ENCODE results near the gene OTOGL.

The OTOGL gene

DNA sequence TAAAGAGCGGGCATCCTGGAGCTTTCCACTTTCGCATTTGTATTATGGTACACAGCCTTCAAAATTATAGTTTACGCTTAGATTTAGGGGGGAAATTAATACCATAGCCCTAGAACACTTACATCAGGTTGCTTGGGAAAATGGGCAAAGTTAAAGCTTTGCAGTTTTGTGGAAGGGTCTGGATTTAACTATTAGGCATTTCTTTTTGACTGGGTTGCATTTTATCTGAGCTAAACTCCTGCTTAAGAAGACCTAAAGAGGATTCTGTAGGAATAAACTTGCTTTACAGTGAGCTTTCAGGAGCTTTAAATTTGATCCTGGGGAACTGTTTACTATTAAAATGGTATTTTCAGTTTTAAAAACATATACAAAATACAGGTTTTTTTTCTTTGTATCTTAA is 301.9 kb downstream of the OTOGL start:
- no peak for DNase-seq

DNA sequence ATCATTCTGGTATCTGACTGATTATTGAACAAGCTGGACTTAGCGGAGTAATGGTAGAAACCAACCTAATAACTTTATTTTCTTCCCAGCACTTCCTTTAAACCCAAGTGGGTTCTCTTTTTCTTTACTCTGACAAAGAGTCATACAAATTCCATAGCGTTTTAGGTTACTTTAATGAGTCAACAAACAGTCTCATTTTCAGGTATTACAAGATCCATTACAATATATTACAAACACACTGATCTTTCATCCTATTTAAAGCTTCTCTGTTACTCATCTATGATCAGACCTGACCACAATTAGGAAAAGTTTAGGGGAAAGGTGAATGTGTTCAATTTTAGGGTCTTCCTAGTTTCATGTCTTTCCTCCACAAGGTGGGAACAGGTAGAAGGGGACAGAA is 305.3 kb downstream of the OTOGL start:
- no peak for DNase-seq

DNA sequence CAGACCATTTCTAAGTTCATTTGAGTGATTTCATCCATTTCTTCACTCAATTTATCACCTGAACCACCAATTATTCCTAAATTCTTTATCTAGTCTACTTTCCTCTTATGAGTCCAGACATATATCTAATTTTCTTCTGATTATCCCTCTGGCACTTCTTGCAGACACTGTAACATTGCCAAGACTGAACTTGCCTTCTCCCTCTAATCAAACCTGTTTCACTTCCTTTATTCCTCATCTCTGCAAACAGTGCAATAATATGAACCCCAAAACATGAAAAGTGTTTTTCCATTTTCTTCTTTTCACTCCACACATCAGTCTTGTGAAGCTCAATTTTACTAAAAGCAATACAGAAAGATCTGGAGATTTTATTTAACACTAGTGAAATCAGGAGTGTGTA is 306.9 kb downstream of the OTOGL start:
- no peak for DNase-seq

DNA sequence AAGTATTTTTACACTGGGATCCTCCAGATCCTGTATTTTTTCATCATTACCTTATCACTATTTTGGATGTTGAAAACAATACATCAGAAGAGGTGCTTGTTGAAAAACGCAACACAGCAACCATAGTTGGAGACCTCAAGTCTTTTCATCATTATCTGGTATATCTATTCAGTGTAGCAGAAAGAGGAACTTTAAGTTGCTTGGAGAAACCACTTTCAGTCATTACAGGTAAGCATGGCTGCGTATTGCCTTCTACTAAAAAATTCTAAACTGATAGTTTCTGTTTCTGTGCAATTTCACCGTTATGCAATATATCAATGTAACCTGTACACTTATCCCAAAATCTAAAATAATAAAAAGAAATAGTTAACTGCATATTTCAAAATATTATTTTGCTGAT is 312.4 kb downstream of the OTOGL start:
- DNase-seq: no peak

DNA sequence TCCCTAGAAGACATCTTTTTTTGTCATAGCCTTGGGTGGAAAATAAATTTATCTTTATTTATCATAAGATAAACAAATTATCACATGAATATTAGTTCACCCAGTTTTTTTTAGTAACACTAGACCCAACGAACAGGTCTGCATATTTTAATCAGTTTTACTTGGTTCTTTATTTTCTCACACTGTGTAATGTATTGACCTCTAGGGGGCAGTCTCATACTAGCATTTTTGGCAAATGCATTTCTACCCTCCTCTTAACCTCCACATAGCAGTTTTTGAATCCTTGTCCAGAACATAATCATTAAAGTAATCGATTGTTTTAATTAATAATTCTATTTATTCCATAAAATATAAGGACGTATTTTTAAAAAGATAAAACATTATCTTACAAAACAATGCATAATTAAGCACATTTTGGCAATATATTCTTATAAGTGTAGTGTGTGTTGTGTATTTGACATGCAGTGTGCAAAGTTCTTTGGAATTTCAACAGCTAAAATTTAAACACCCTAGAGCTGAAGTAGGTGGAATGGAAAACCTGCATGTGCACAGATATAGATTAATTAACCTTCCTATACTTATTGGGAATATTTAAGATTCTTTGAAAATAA is 313.1 kb downstream of the OTOGL start:
- peak; percentile 51 for DNase-seq

DNA sequence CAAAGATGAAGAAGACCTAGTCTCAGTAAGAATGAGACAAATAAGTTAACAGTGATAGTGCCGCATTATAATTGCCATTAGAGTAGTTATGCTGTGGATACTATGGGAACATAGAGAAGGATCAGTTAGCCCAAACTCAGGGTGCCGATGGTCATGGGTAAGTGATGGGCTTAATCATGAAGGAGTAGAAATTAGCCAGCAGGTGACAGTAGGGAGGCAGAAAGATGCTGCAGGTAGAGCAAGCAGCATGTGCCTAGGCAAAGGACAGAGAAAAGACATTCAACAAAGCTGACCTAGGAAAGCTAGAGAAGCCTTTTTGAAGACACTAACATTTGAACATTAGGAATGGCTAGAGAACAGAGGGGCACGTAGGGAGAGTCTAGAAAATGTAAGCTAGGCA is 314.1 kb downstream of the OTOGL start:
- DNase-seq: no peak

DNA sequence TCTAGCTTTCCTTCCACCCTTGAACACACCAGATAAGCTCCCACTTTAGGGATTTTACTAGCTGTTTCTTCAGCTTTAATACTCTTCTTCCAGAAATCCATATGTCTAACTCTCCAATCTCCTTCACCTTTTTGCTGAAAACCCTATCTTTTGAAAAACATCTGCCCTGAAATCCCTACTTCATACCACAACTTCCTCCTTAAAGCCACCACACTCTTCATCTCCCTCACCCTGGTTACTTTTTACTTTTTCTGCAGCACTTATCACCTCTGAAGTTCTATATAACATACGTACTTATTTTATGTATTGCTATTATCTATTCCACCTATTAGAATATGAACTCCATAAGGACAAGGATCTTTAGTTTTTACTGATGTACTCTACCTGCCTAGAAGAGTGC is 316.1 kb downstream of the OTOGL start:
- DNase-seq: no peak

DNA sequence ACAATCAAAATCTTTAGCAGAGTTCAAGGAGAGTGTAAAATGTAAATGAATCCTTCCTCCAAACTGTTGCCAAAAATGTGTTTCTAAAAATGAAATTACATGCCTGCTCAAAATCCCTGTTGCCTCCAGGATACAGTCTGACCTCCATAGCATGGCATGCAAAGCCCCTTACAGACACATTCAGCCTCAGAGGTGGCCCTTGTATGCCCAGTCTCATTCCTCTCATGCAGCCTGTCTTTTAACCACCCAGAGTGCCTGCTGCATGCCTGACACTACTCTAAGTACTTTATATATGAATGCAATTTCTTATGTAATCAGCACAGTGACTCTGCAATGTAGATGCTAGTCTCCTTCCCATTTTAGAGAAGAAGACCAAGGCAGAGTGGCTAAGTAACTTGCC is 320.3 kb downstream of the OTOGL start:
- DNase-seq: no peak

DNA sequence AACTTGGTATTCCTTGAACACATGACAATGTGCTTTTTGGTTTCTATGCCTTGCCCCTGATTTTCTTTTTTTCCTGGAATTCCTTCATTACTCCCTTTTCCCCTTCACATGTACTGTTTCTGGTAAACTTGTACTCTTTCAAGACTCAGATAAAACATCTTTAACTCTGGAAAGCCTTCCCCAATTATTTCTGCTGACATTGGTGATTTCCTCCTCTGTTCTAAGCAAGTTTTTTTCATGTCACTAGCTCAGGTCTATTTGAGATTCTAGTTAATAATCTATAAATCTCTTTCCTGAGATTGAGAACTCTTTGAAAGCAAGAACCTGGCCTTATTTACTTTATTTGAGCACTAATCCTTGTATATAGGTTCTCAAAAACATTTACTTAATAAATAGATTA is 320.7 kb downstream of the OTOGL start:
- DNase-seq: no peak

DNA sequence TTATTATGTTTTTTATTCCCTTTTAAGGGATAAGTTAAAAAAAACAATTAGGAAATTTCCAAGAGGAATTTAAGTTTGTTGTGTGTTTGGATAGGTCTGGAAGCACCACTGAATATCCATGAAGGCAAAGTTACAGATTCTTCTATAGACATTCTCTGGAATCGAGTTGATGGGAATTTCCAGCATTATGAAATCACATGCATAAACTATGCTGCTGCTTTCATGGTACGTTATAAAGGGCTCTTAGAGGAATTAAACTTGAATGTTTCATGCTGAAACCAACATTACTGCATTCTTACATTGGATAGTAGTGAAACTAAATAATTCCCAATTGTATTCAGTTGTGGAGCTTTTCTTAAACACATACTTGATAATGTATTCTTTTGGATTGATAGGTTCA is 323.2 kb downstream of the OTOGL start:
- no peak for DNase-seq

Data from NCI-H1694 (cell line).